Activated CD4-positive, alpha-beta T cell treated with anti-CD3 and anti-CD28 coated beads for 36 hours (primary cell): Measurements from ENCODE around the gene LIMS1. TPM values are rescaled to one million over a fixed set of nuclear protein-coding genes. Genes with fewer than 3 reads are reported as not detected.
"Not testable (repeated sequence)": the region's sequence is repeated elsewhere in the genome, so short reads cannot be mapped to it uniquely, and the experiment has no call there.

Source experiments
- ATAC-seq: fragments of 200-7000 bp; cut with Tn5 transposase; one replicate; pipeline ENCODE4 v1.10.0; 2021; ENCODE audit warnings: mild to moderate bottlenecking, moderate library complexity
- CTCF ChIA-PET: fragments of 350-600 bp; sonication (Branson Sonifier 250); formaldehyde crosslinking; loops from one replicate; lab custom pipeline; 2021; ENCODE audit warnings: antibody characterized with exemption; lab: Charles Lee
- POLR2A ChIA-PET: fragments of 350-600 bp; sonication (Branson Sonifier 250); formaldehyde crosslinking; loops from one replicate; lab custom pipeline; 2021; ENCODE audit warnings: antibody characterized with exemption, inconsistent platforms; lab: Charles Lee
- DNase-seq: peaks from one replicate; pipeline ENCODE4 v3.0.0-alpha.2; 2020
- H3K27ac Mint-ChIP-seq: one replicate; pipeline ENCODE4 v1.8.0; 2021; ENCODE audit warnings: mixed read lengths
- H3K27me3 Mint-ChIP-seq: one replicate; pipeline ENCODE4 v1.8.0; 2021; ENCODE audit warnings: mixed read lengths
- H3K36me3 Mint-ChIP-seq: one replicate; pipeline ENCODE4 v1.8.0; 2021; ENCODE audit warnings: low read depth, mixed read lengths
- H3K4me1 Mint-ChIP-seq: one replicate; pipeline ENCODE4 v1.8.0; 2021; ENCODE audit warnings: mixed read lengths
- H3K4me3 Mint-ChIP-seq: one replicate; pipeline ENCODE4 v1.8.0; 2021; ENCODE audit warnings: mild to moderate bottlenecking, moderate library complexity, mixed read lengths
- H3K9me3 Mint-ChIP-seq: one replicate; pipeline ENCODE4 v1.8.0; 2021; ENCODE audit warnings: low read depth, mixed read lengths
- intact Hi-C, 2 experiments: fragments of 100-400 bp; cut with DNase I in 1 of 2; cut with micrococcal nuclease in 1 of 2; formaldehyde crosslinking; loops; one replicate each; pipeline versions ENCODE4 v1.14.2 to v1.15.1; 2022 to 2024; cut with DNase I, micrococcal nuclease
- total RNA-seq, 2 experiments: library from RNA; stranded (reverse); gene quantifications; one replicate each; pipeline ENCODE4 v1.2.3, GENCODE V29; 2021

The LIMS1 gene
- total RNA-seq, result 10 to 100 TPM; 47.5 to 70.3 TPM

- H3K27me3 Mint-ChIP-seq, result no peaks in the 10 kb centered on the region
- H3K27ac Mint-ChIP-seq, result peak within 1 kb of the TSS; percentile 89
- DNase-seq, result peak; percentile 95
- no peaks in the 10 kb centered on the region for H3K9me3 Mint-ChIP-seq
- POLR2A ChIA-PET, result interaction anchor here (0.6 to 1.4 kb wide), 3 partner anchors 85 to 506 kb away, joined by 3 to 5 read pairs (median 3); partner anchors contain the start of gene GCC2
- peak; percentile 89 for ATAC-seq
- peaks cover 44% of the 10 kb centered on the region for H3K4me1 Mint-ChIP-seq
- H3K36me3 Mint-ChIP-seq, result peaks cover 8% of the 10 kb centered on the region
- intact Hi-C loops, result loop anchor here (1.0 to 5.0 kb wide), 6 partner anchors 47 to 252 kb away; partner anchors contain the start of genes GCC2 (in 2 of the 2), CCDC138 (in 1 of the 2) and RANBP2 (in 1 of the 2)
- H3K4me3 Mint-ChIP-seq, result peak within 1 kb of the TSS; percentile 89
- CTCF ChIA-PET, result interaction anchor here (0.7 kb wide), 1 partner anchor 104 kb away, joined by 8 read pairs; no protein-coding TSS in a partner anchor
Observed at GRCh38 chr2:108533832-108534583, at the start of gene LIMS1. Gene LIMS1, plus strand, starts transcription at chr2:108534470. Its CDS starts 93 bp downstream, at chr2:108534563.

GRCh38 chr2:108485253-108485652, 49.0 kb upstream of the LIMS1 start:
- no peaks in the 10 kb centered on the region for H3K27me3 Mint-ChIP-seq
- POLR2A ChIA-PET, result no interaction called here
- H3K9me3 Mint-ChIP-seq, result no peaks in the 10 kb centered on the region
- no peak overlapping the region for H3K4me3 Mint-ChIP-seq
- no peak overlapping the region for H3K27ac Mint-ChIP-seq
- DNase-seq (no peak), ATAC-seq (no peak)
- CTCF ChIA-PET, result interaction anchor here (1.6 kb wide), 1 partner anchor 99 kb away, joined by 5 read pairs; no protein-coding TSS in a partner anchor
- peaks cover 41% of the 10 kb centered on the region for H3K36me3 Mint-ChIP-seq
- H3K4me1 Mint-ChIP-seq, result peaks cover 2% of the 10 kb centered on the region
- intact Hi-C loops, result no loop called here

GRCh38 chr2:108490506-108491122, 43.7 kb upstream of the LIMS1 start:
- Mint-ChIP-seq H3K27ac (no peak overlapping the region), H3K4me3 (no peak overlapping the region), H3K4me1 (peaks cover 12% of the 10 kb centered on the region), H3K9me3 (no peaks in the 10 kb centered on the region), H3K36me3 (peaks cover 32% of the 10 kb centered on the region), H3K27me3 (no peaks in the 10 kb centered on the region)
- intact Hi-C loops, result loop anchor here in 1 of 2 experiments (5.0 kb wide), 1 partner anchor 92 kb away; no protein-coding TSS in a partner anchor
- ATAC-seq (no peak), DNase-seq (no peak)
- CTCF ChIA-PET, result no interaction called here
- POLR2A ChIA-PET, result no interaction called here

GRCh38 chr2:108491848-108492247, 42.4 kb upstream of the LIMS1 start:
- no peaks in the 10 kb centered on the region for H3K27me3 Mint-ChIP-seq

GRCh38 chr2:108492364-108492763, 41.9 kb upstream of the LIMS1 start:
- Mint-ChIP-seq H3K27ac (peak overlapping the region; percentile 23), H3K27me3 (no peaks in the 10 kb centered on the region), H3K36me3 (peaks cover 32% of the 10 kb centered on the region), H3K4me1 (peaks cover 12% of the 10 kb centered on the region), H3K9me3 (no peaks in the 10 kb centered on the region), H3K4me3 (no peak overlapping the region)
- peak; percentile 74 for ATAC-seq
- DNase-seq, result no peak
- intact Hi-C loops, result loop anchor here in 1 of 2 experiments (5.0 kb wide), 1 partner anchor 90 kb away; no protein-coding TSS in a partner anchor
- ChIA-PET POLR2A (no interaction called here), CTCF (interaction anchor here (1.0 kb wide), 1 partner anchor 23 kb away, joined by 3 read pairs; no protein-coding TSS in a partner anchor)

More at GRCh38 chr2:108491848-108492247, 42.4 kb upstream of the LIMS1 start:
- Mint-ChIP-seq H3K4me3 (no peak overlapping the region), H3K27ac (peak overlapping the region; percentile 63), H3K4me1 (peaks cover 12% of the 10 kb centered on the region), H3K9me3 (no peaks in the 10 kb centered on the region), H3K36me3 (peaks cover 32% of the 10 kb centered on the region)
- intact Hi-C loops, result loop anchor here in 1 of 2 experiments (5.0 kb wide), 1 partner anchor 90 kb away; no protein-coding TSS in a partner anchor
- ATAC-seq, result peak; percentile 39
- POLR2A ChIA-PET, result no interaction called here
- no peak for DNase-seq
- CTCF ChIA-PET, result interaction anchor here (1.0 kb wide), 1 partner anchor 22 kb away, joined by 3 read pairs; no protein-coding TSS in a partner anchor

GRCh38 chr2:108496167-108496566, 38.1 kb upstream of the LIMS1 start:
- H3K4me1 Mint-ChIP-seq, intact Hi-C loops, H3K27me3 Mint-ChIP-seq, CTCF ChIA-PET, H3K9me3 Mint-ChIP-seq, H3K4me3 Mint-ChIP-seq, H3K27ac Mint-ChIP-seq, DNase-seq, ATAC-seq, POLR2A ChIA-PET: not testable (repeated sequence)
- peaks cover 28% of the 10 kb centered on the region for H3K36me3 Mint-ChIP-seq

- H3K4me1 Mint-ChIP-seq, H3K27me3 Mint-ChIP-seq, intact Hi-C loops, H3K4me3 Mint-ChIP-seq, H3K27ac Mint-ChIP-seq, DNase-seq, ATAC-seq, CTCF ChIA-PET, H3K9me3 Mint-ChIP-seq: not testable (repeated sequence)
- POLR2A ChIA-PET, result interaction anchor here (0.6 kb wide), 1 partner anchor 123 kb away, joined by 3 read pairs; no protein-coding TSS in a partner anchor
- H3K36me3 Mint-ChIP-seq, result peaks cover 38% of the 10 kb centered on the region
Observed at GRCh38 chr2:108507620-108508019, 26.6 kb upstream of the LIMS1 start.

- intact Hi-C loops, DNase-seq, H3K4me1 Mint-ChIP-seq, POLR2A ChIA-PET, H3K27me3 Mint-ChIP-seq, H3K9me3 Mint-ChIP-seq, H3K4me3 Mint-ChIP-seq, H3K27ac Mint-ChIP-seq, ATAC-seq: not testable (repeated sequence)
- CTCF ChIA-PET, result interaction anchor here (0.6 kb wide), 1 partner anchor 421 kb away, joined by 3 read pairs; no protein-coding TSS in a partner anchor
- H3K36me3 Mint-ChIP-seq, result peaks cover 15% of the 10 kb centered on the region
Observed at GRCh38 chr2:108512431-108512830, 21.8 kb upstream of the LIMS1 start.

- peaks cover 13% of the 10 kb centered on the region for H3K36me3 Mint-ChIP-seq
Observed at GRCh38 chr2:108514478-108514877, 19.8 kb upstream of the LIMS1 start.

GRCh38 chr2:108524688-108525087, 9.6 kb upstream of the LIMS1 start:
- H3K27me3 Mint-ChIP-seq, POLR2A ChIA-PET, H3K9me3 Mint-ChIP-seq, DNase-seq, H3K4me3 Mint-ChIP-seq, CTCF ChIA-PET, H3K36me3 Mint-ChIP-seq, H3K4me1 Mint-ChIP-seq, intact Hi-C loops, ATAC-seq, H3K27ac Mint-ChIP-seq: not testable (repeated sequence)

More at GRCh38 chr2:108514478-108514877, 19.8 kb upstream of the LIMS1 start:
- H3K9me3 Mint-ChIP-seq, H3K4me3 Mint-ChIP-seq, H3K27me3 Mint-ChIP-seq, DNase-seq, H3K27ac Mint-ChIP-seq, H3K4me1 Mint-ChIP-seq, POLR2A ChIA-PET, CTCF ChIA-PET, ATAC-seq, intact Hi-C loops: not testable (repeated sequence)

GRCh38 chr2:108525258-108525657, 9.0 kb upstream of the LIMS1 start:
- DNase-seq, H3K9me3 Mint-ChIP-seq, H3K4me1 Mint-ChIP-seq, H3K4me3 Mint-ChIP-seq, ATAC-seq, H3K36me3 Mint-ChIP-seq, H3K27me3 Mint-ChIP-seq, intact Hi-C loops, POLR2A ChIA-PET, CTCF ChIA-PET, H3K27ac Mint-ChIP-seq: not testable (repeated sequence)
